Endothelial cell (in vitro differentiated cells): ENCODE measurements around the gene DLGAP1. TPM values are rescaled to one million over a fixed set of nuclear protein-coding genes. Genes with fewer than 3 reads are reported as not detected.
"Not testable (repeated sequence)": the region's sequence is repeated elsewhere in the genome, so short reads cannot be mapped to it uniquely, and the experiment has no call there.

ENCODE experiments used
- DNase-seq: peaks from one replicate; pipeline ENCODE4 v3.0.0; 2021; ENCODE audit warnings: low spot score
- H3K27ac Mint-ChIP-seq: one replicate; pipeline ENCODE4 v1.8.0; 2021; ENCODE audit warnings: mixed read lengths, inconsistent platforms; ENCODE audit not compliant: unreplicated experiment
- H3K27me3 Mint-ChIP-seq: one replicate; pipeline ENCODE4 v1.8.0; 2021; ENCODE audit warnings: mild to moderate bottlenecking, moderate library complexity, mixed read lengths, inconsistent platforms; ENCODE audit not compliant: unreplicated experiment
- H3K36me3 Mint-ChIP-seq: one replicate; pipeline ENCODE4 v1.8.0; 2021; ENCODE audit warnings: mild to moderate bottlenecking, low read depth, mixed read lengths, inconsistent platforms; ENCODE audit not compliant: unreplicated experiment
- H3K4me1 Mint-ChIP-seq: one replicate; pipeline ENCODE4 v1.8.0; 2021; ENCODE audit warnings: mild to moderate bottlenecking, mixed read lengths, inconsistent platforms; ENCODE audit not compliant: unreplicated experiment
- H3K4me3 Mint-ChIP-seq: one replicate; pipeline ENCODE4 v1.8.0; 2021; ENCODE audit warnings: mild to moderate bottlenecking, mixed read lengths, inconsistent platforms; ENCODE audit not compliant: unreplicated experiment
- H3K9me3 Mint-ChIP-seq: one replicate; pipeline ENCODE4 v1.8.0; 2021; ENCODE audit warnings: mixed read lengths, inconsistent platforms; ENCODE audit not compliant: unreplicated experiment
- CTCF ChIP-seq: fragments of 200-600 bp; sonication (generic); IDR thresholded peaks from one replicate; pipeline ENCODE4 v1.5.0; 2021; ENCODE audit warnings: antibody characterized with exemption; ENCODE audit not compliant: unreplicated experiment
- total RNA-seq: library from RNA; stranded (reverse); fragmentation: NEBNext Ultra II Directional; extraction: Animal tissue kit (Norgen Biotek cat#: 25700); gene quantifications from one replicate; pipeline ENCODE4 v1.2.1, GENCODE V29; 2021; ENCODE audit not compliant: unreplicated experiment

DLGAP1 gene
- total RNA-seq, 1 donor from 2014 or later: 1.8 TPM

- TF ChIP-seq CTCF: no peak
- H3K27me3 Mint-ChIP-seq: peaks cover 2% of the 10 kb centered on the region
- no peaks in the 10 kb centered on the region for H3K4me1 Mint-ChIP-seq
- H3K36me3 Mint-ChIP-seq: no peaks in the 10 kb centered on the region
- no peaks in the 10 kb centered on the region for H3K9me3 Mint-ChIP-seq
- H3K4me3 Mint-ChIP-seq: no peak overlapping the region
- no peak overlapping the region for H3K27ac Mint-ChIP-seq
- DNase-seq: no peak
Measured at GRCh38 chr18:4026542-4026941, 428.6 kb downstream of the DLGAP1 start.

- no peaks in the 10 kb centered on the region for H3K27me3 Mint-ChIP-seq
- H3K4me3 Mint-ChIP-seq: no peak overlapping the region
- no peak for TF ChIP-seq CTCF
- DNase-seq: no peak
- H3K27ac Mint-ChIP-seq: no peak overlapping the region
- peaks cover 3% of the 10 kb centered on the region for H3K4me1 Mint-ChIP-seq
- no peaks in the 10 kb centered on the region for H3K36me3 Mint-ChIP-seq
- no peaks in the 10 kb centered on the region for H3K9me3 Mint-ChIP-seq
Measured at GRCh38 chr18:4024702-4025101, 430.4 kb downstream of the DLGAP1 start.

GRCh38 chr18:4022749-4023148, 432.4 kb downstream of the DLGAP1 start:
- not testable (repeated sequence) for H3K27me3 Mint-ChIP-seq, H3K4me3 Mint-ChIP-seq, H3K4me1 Mint-ChIP-seq, H3K27ac Mint-ChIP-seq, DNase-seq, H3K9me3 Mint-ChIP-seq, H3K36me3 Mint-ChIP-seq

- Mint-ChIP-seq H3K4me1 (peaks cover 3% of the 10 kb centered on the region), H3K36me3 (no peaks in the 10 kb centered on the region), H3K4me3 (no peak overlapping the region), H3K9me3 (no peaks in the 10 kb centered on the region), H3K27ac (no peak overlapping the region), H3K27me3 (no peaks in the 10 kb centered on the region)
- no peak for DNase-seq
- TF ChIP-seq CTCF: no peak
Measured at GRCh38 chr18:4020026-4020425, 435.1 kb downstream of the DLGAP1 start.

- H3K9me3 Mint-ChIP-seq: no peaks in the 10 kb centered on the region
- H3K36me3 Mint-ChIP-seq: no peaks in the 10 kb centered on the region
- H3K27me3 Mint-ChIP-seq: no peaks in the 10 kb centered on the region
- TF ChIP-seq CTCF: peak; percentile 10
- peak; percentile 15 for DNase-seq
- H3K4me3 Mint-ChIP-seq: no peak overlapping the region
- peaks cover 3% of the 10 kb centered on the region for H3K4me1 Mint-ChIP-seq
- no peak overlapping the region for H3K27ac Mint-ChIP-seq
Measured at GRCh38 chr18:4017480-4017879, 437.6 kb downstream of the DLGAP1 start.
